ENCODE measurements around the gene MYO15A. TPM values are rescaled to one million over a fixed set of nuclear protein-coding genes. Genes with fewer than 3 reads are reported as not detected.

The MYO15A gene
- total and polyA plus RNA-seq, 2 of the 4 experiments (the other 2 are of a cell fraction): 0.18 to 1.1 TPM

GRCh38 chr17:18145811-18146210, 37.3 kb downstream of the MYO15A start:
- POLR2A ChIA-PET (ENCODE audit: unreplicated experiment): no interaction called here
- no peak overlapping the region for H2AFZ ChIP-seq (replicated peaks; ENCODE audit: low read length, poor library complexity)
- TF ChIP-seq MXI1 (IDR thresholded peaks at IDR 0.05; ENCODE audit: borderline replicate concordance, low read depth, low read length) (no peak), CEBPB (IDR thresholded peaks at IDR 0.05; ENCODE audit: low read depth, low read length) (no peak), RAD21 (IDR thresholded peaks at IDR 0.05; ENCODE audit: low read length) (no peak), POLR2A (IDR thresholded peaks at IDR 0.05; ENCODE audit: low read depth, low read length) (no peak), MAZ (IDR thresholded peaks at IDR 0.05; ENCODE audit: borderline replicate concordance, low read depth, low read length) (no peak), CTCF (conservative IDR thresholded peaks at IDR 0.05; ENCODE audit: low read depth, low read length) (no peak), SMC3 (IDR thresholded peaks at IDR 0.05; ENCODE audit: low read depth, low read length) (no peak), CHD1 (IDR thresholded peaks at IDR 0.05; ENCODE audit: low read depth, low read length) (no peak), MAFK (IDR thresholded peaks at IDR 0.05; ENCODE audit: low read depth, low read length) (no peak)
- no peaks in the 10 kb centered on the region for H3K79me1 ChIP-seq (ENCODE audit: low read depth in 1 of 2, low read length in 2 of 2)
- H3K14ac ChIP-seq (replicated peaks; ENCODE audit: low read depth, low read length): no peak overlapping the region
- H4K20me1 ChIP-seq (ENCODE audit: insufficient read depth, low read length): peaks cover 2% of the 10 kb centered on the region; the same call in 1 of the 2 replicates
- no TSS peak for BruUV-seq (replicated peaks)
- no peak overlapping the region for H3K27ac ChIP-seq (ENCODE audit: insufficient read depth, low read length)
- H2BK5ac ChIP-seq (ENCODE audit: low read depth, low read length, poor library complexity, severe bottlenecking): no peak overlapping the region
- H3K23ac ChIP-seq (ENCODE audit: low read depth, low read length): no peak overlapping the region
- CTCF ChIA-PET: no interaction called here
- DNase-seq (no peak), ATAC-seq (ENCODE audit: low read depth) (no peak)
- H3K9me3 ChIP-seq (ENCODE audit: control insufficient read depth, insufficient read depth, low read length): no peaks in the 10 kb centered on the region
- no peak overlapping the region for H4K8ac ChIP-seq (ENCODE audit: low read depth in 2 of 2, low read length in 2 of 2)
- no peak overlapping the region for H2BK15ac ChIP-seq (ENCODE audit: low read depth, low read length)
- H4K5ac ChIP-seq (ENCODE audit: low read depth, low read length): no peak overlapping the region
- H2AK5ac ChIP-seq (ENCODE audit: low read depth, low read length): no peak overlapping the region
- H3K9ac ChIP-seq (ENCODE audit: low read depth, low read length): no peak overlapping the region
- H4K91ac ChIP-seq (ENCODE audit: insufficient read depth, low read depth, low read length): no peak overlapping the region
- H3K27me3 ChIP-seq (ENCODE audit: control insufficient read depth, insufficient read depth, low read length): peaks cover 8% of the 10 kb centered on the region
- dilution Hi-C loops (cut with HindIII; ENCODE audit: low sequenced_read_pairs, unreplicated experiment) (no loop called here), intact Hi-C loops (cut with micrococcal nuclease) (no loop called here), in situ Hi-C loops (cut with MboI; ENCODE audit: low sequenced_read_pairs) (no loop called here)
- H3K9me1 ChIP-seq (ENCODE audit: insufficient read depth, low read length): no peaks in the 10 kb centered on the region
- no peak overlapping the region for H3K4me3 ChIP-seq (ENCODE audit: insufficient read depth, low read depth, low read length)
- H3K36me3 ChIP-seq (ENCODE audit: control insufficient read depth, insufficient read depth, low read length): no peaks in the 10 kb centered on the region
- no peak overlapping the region for H2BK20ac ChIP-seq (ENCODE audit: low read depth, low read length)
- no peak overlapping the region for H2BK120ac ChIP-seq (ENCODE audit: low read depth, low read length)
- H3K56ac ChIP-seq (ENCODE audit: extremely low read depth, insufficient read depth, low read length): no peak overlapping the region
- H2AK9ac ChIP-seq (replicated peaks; ENCODE audit: low read depth, low read length, poor library complexity): no peak overlapping the region
- no peaks in the 10 kb centered on the region for H3K4me1 ChIP-seq (ENCODE audit: control insufficient read depth, insufficient read depth, low read length)
- no peak overlapping the region for H3K4ac ChIP-seq (ENCODE audit: low read depth, low read length)
- H3K4me2 ChIP-seq (ENCODE audit: low read depth, low read length): no peak overlapping the region
- H3K18ac ChIP-seq (ENCODE audit: low read depth, low read length): no peak overlapping the region
- WGBS, 2 experiments (ENCODE audit: extremely low coverage in 2 of 2, insufficient read length in 1 of 2): 82% methylated on average over 10 of the region's 13 CpGs; no CpG with 5 or more reads in 1 of the 2 experiments
